ENCODE results near the gene ZNF428. TPM values are rescaled to one million over a fixed set of nuclear protein-coding genes. Genes with fewer than 3 reads are reported as not detected.

The ZNF428 gene
- polyA plus RNA-seq, 1 experiment: 34.0 TPM

- H3K36me3 ChIP-seq (ENCODE audit: control insufficient read depth, insufficient read depth, low read length): no peaks in the 10 kb centered on the region
- ChIA-PET CTCF (no interaction called here), POLR2A (no interaction called here)
- H3K4me3 ChIP-seq (ENCODE audit: low read depth, low read length): peak overlapping the region; percentile 62
- TF ChIP-seq CTCF (IDR thresholded peaks at IDR 0.05; ENCODE audit: insufficient read depth, low read depth, low read length): no peak
- DNase-seq (ENCODE audit: low read depth): no peak
- peaks cover 17% of the 10 kb centered on the region for H3K27me3 ChIP-seq (ENCODE audit: control insufficient read depth, insufficient read depth, low read length)
These were observed 21.0 kb upstream of the ZNF428 start for GRCh38 chr19:43640424-43640757.

GRCh38 chr19:43639519-43640423 is 20.3 kb upstream of the ZNF428 start, which contains the start of gene CADM4:
CADM4 (minus strand) TSS chr19:43639850; CDS start chr19:43639790, 60 bp downstream.
- ChIA-PET POLR2A (no interaction called here), CTCF (no interaction called here)
- no peak for DNase-seq (ENCODE audit: low read depth)
- no peak for TF ChIP-seq CTCF (IDR thresholded peaks at IDR 0.05; ENCODE audit: insufficient read depth, low read depth, low read length)
- Histone ChIP-seq H3K27me3 (ENCODE audit: control insufficient read depth, insufficient read depth, low read length) (peaks cover 17% of the 10 kb centered on the region), H3K36me3 (ENCODE audit: control insufficient read depth, insufficient read depth, low read length) (no peaks in the 10 kb centered on the region), H3K4me3 (ENCODE audit: low read depth, low read length) (peak within 1 kb of the TSS; percentile 62)

- DNase-seq (ENCODE audit: low read depth): no peak
These were observed 19.6 kb upstream of the ZNF428 start for GRCh38 chr19:43638995-43639518.

GRCh38 chr19:43638214-43638994 is 19.0 kb upstream of the ZNF428 start:
- H3K27me3 ChIP-seq (ENCODE audit: control insufficient read depth, insufficient read depth, low read length): peaks cover 17% of the 10 kb centered on the region
- TF ChIP-seq CTCF (IDR thresholded peaks at IDR 0.05; ENCODE audit: insufficient read depth, low read depth, low read length): no peak
- H3K4me3 ChIP-seq (ENCODE audit: low read depth, low read length): no peak overlapping the region
- POLR2A ChIA-PET: no interaction called here
- H3K36me3 ChIP-seq (ENCODE audit: control insufficient read depth, insufficient read depth, low read length): no peaks in the 10 kb centered on the region
- CTCF ChIA-PET: interaction anchor here (1.3 to 1.8 kb wide), 2 partner anchors 14 to 42 kb away, joined by 3 to 7 read pairs; partner anchors contain the start of genes IRGQ and ZNF576
- no peak for DNase-seq (ENCODE audit: low read depth)

More at GRCh38 chr19:43638995-43639518, 19.6 kb upstream of the ZNF428 start:
- peak overlapping the region; percentile 4; the same call in 1 of the 2 replicates for H3K4me3 ChIP-seq (ENCODE audit: low read depth, low read length)
- peaks cover 17% of the 10 kb centered on the region for H3K27me3 ChIP-seq (ENCODE audit: control insufficient read depth, insufficient read depth, low read length)
- POLR2A ChIA-PET: no interaction called here
- H3K36me3 ChIP-seq (ENCODE audit: control insufficient read depth, insufficient read depth, low read length): no peaks in the 10 kb centered on the region
- no peak for TF ChIP-seq CTCF (IDR thresholded peaks at IDR 0.05; ENCODE audit: insufficient read depth, low read depth, low read length)
- CTCF ChIA-PET: no interaction called here

Data from BJ (cell line).